Fibroblast of skin of left biceps (primary cell): ENCODE data around the gene GMPR2.

Source experiments
- DNase-seq, 2 experiments: peaks; one replicate each; pipeline ENCODE4 v3.0.0-alpha.2; 2013; ENCODE audit warnings: low read depth in 2 of 2

GMPR2 gene

DNA sequence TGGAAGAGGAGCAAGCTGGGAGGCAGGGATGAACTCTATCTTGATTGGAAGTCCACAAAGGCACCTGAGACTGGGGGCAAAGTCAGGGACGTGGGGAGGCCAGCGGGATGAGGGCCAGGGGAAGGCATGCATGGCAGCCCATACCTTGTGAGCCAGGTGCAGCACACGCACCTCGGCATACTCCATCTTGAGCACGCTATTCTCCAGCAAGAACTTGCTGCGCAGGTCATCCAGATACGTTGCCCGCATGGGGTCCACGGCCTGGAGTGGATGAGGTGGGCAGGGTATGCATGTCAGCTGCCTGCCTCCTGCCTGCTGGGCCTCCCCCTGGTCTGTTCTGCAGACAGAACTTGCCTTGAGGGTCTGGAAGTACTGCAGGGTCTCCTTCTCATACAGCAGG, 34.8 kb downstream of the GMPR2 start:
- DNase-seq: no peak

DNA sequence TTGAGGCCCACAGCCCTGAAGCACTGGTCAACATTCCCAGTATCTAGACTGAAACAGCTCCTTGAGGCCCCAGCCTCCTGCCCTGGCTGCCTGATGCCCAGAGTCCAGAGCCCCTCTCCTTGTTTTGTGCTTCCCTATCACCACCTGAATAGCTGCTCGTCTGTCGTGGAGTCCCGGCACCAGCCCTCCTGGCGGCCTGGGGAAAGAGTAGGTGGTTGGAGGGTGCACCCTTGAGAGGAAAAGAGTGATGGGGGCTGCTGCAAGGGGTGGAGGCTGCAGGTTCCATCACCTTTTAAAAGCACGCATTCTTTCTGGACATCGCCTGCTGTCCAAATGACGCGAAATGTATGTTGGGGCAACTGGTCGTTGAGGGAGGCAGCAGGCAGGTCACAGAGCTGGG, 35.5 kb downstream of the GMPR2 start:
- DNase-seq: no peak

DNA sequence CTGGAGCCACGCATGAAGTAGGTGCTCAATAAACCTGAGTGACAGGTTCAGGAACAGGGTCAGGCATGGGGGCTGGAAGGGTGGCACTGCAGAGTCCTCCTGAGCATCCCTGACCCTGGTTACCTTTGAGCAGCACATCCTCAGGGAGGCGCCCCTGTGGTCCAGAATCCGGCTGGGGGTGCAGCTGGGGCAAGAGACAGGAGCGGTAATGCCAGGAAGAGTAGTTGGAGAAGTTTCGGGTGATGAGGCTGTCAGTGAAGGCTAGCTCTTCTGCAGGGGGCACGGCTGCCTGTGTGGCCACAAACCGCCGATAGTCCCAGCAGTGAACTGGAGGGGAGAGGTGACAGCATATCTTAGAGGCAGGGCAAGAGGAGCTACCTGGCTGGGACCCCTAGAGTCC, 36.6 kb downstream of the GMPR2 start:
- DNase-seq: no peak

DNA sequence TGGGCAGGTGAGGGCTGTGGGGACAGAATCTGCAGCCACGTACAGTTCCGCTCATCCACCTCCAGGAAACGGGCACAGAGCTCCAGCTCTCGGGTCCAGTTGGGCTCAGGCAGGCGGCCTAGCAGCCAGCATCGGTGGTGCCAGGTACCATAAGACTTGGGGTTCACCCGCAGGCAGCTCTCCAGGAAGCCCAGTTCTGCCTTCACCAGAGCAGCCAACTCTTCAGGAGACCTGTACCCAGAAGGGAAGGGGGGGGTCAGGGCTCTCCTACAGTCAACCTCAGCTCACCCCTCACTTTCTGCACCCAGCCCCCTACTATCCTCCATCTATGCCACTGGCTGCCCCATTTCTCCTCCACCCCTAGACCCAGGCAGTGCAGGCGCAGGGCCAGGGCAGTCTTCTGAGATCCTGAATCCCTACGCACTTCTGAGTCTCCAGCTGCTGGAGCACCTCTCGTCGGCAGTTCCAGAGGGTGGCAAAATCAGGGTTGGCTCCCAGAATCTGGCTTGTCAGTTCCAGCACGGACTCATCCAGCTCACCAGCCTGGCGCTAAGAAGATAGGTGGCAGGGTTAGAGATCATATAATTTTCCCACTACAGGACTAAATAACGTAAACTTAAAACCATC, 37.3 kb downstream of the GMPR2 start:
- DNase-seq: no peak

- DNase-seq: no peak
Measured at GRCh38 chr14:24270537-24271133, 37.9 kb downstream of the GMPR2 start.

DNA sequence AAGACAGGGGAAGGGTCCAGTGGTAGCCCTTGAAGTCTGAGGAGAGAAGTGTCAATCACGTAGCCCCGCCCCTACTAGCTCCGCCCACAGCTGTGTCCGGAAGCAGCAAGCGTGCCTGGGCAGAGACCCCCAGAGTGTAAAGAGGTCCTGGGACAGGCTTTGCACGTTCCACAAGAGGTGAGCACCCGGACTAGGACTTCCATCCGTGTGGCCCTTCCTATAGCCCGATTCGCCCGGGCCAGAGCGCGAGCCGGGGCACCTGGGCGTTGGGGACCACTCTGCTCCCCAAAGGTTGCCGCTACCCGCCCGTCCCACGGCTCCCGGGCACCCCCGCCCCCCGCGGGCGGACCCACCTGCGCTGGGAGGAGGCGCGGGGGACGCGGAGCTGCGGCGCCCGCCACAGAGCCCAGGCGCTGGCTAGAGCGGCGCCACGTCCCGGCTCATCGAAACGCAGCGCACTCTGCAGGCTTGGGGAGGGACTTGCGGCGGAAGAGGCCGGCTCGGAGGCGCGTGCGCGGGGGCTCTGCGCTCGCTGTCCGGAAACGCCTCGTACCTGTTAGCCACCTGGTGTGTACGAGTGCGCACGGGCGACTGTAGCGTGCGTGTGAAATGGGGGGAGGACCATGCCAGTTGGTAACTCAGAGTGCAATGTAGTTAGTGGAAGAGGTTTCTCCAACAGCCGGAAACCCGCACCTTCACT, 38.6 kb downstream of the GMPR2 start, which contains the start of gene RABGGTA:
Gene RABGGTA, minus strand, starts transcription at position 464 of the 700 bp plus-strand sequence. CDS start 482 bp downstream, outside the sequence.
- peak; percentile 52 to 60 for DNase-seq

DNA sequence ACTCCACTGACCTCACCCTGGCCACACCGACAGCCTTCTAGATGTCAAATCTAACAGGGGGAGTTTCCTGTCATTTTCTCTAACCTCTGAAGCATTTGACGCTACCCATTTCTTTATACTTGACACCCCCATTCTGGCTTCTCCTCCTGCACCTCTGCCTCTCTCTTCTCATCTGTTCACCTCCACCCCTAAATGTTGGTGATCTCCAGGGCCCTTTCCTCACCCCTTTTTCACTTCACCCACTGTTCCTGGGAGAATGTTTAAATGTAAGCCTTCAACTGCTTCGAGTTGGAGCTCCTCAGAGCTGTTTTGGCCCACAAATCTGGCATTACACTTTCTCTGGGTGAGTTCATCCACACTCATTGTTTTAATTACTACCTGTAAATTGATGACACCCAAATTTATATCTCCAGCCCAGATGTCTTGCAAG, 39.1 kb downstream of the GMPR2 start:
- no peak for DNase-seq

GRCh38 chr14:24272467-24272866, 39.7 kb downstream of the GMPR2 start:
- DNase-seq: no peak

DNA sequence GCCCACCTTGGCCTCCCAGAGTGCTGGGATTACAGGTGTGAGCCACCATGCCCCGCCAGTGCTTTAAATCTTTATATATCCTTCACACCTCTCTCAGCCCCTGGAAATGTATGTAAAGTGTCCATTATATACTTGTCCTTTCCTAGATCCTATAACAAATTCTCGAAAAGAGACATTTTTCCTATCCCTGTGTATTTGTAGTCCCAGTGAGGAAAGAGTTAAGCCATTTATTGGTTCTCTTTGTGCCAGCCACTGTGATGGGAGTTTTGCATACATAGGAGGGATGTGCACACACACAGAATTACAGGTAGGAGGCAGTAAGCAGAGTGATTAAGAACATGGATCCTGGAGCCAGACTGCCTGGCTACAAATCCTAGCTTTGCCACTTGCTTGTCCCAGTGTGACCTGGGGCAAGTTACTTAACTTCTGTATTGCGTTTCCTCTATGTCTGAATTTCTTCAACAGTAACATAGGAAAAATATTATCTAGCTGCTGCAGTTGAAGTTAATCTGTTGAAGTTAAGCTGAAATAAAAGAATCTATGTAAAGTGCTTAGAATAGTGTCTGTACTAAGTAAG, 40.8 kb downstream of the GMPR2 start:
- no peak for DNase-seq

DNA sequence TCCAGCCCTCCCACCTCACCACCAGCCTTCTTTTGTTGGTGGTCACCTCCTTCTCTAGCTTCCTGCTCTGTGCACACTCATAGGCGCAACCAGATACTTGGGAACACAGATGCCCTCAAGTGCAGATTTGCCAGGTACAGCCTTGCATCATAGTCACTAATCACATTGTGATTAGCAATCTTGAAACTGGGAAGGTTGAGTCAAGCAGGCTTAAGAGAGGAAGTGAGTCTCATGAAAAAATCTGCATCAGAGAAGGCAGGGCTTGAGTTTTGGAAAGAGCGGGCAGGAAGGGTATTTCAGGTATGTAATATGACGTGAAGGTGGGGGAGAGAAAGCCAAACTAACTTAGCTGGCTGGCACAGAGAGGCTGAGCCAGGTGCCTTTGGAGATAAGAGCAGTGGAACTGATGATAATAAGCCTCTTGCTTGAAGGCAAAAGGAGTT, 41.4 kb downstream of the GMPR2 start:
- no peak for DNase-seq

GRCh38 chr14:24277071-24277470, 44.3 kb downstream of the GMPR2 start:
- no peak for DNase-seq

GRCh38 chr14:24277606-24278321, 45.0 kb downstream of the GMPR2 start:
- no peak for DNase-seq

DNA sequence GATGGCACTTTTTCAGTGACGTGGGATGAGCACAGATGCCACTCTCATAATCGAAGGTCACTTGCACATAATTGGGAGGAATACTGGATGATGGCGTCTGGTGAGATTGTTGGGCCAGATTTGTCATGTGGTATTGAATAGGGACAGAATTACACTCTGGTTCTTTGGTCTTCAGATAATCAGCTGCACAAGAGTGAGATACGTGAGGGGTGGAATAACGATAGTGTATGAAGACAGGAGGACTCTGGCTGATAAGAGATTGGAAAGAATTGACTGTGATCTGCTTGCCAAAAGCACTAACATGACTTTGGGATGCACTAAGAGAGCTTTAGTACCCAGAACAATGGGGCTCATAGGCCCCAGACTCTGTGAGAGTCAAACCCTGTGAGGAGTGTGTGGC, 45.7 kb downstream of the GMPR2 start:
- no peak for DNase-seq

- no peak for DNase-seq
Measured at GRCh38 chr14:24279301-24280186, 46.8 kb downstream of the GMPR2 start.

GRCh38 chr14:24280797-24281460, 48.2 kb downstream of the GMPR2 start:
- no peak for DNase-seq

GRCh38 chr14:24281636-24282035, 48.9 kb downstream of the GMPR2 start:
- DNase-seq: no peak

- DNase-seq: no peak
Measured at GRCh38 chr14:24282736-24283135, 50.0 kb downstream of the GMPR2 start.

DNA sequence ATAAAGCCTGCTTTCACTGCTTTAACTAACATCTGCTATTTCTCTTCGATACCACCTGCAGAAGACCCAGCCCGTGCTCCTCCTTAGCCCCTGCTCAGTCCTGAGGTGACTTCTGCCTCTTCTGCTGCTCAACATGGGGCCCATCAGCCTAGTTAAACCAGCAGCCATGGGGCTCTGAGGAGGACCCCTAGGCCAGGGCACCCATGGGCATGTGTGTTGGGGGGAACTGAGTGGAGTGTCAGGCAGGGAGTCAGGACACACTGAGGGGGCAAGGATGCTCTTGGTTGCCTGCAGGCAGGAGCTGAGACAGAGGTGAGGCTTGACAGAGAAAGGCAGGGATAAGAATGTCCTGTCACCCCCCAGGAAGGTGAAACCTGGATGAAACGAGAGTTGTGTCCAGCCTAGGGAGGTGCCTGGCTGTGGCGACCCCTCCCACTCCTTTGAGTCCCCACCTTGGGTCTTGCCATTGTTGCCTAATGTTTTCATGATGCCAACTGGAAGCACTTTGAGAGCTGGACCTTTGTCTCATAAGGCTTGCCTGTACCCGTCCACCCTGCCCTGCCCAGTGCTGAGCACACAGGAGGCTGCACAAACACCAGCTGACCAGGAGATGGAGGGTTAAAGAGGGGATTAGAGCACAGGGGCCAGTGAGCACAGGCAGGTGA, 51.2 kb downstream of the GMPR2 start:
- DNase-seq: no peak

DNA sequence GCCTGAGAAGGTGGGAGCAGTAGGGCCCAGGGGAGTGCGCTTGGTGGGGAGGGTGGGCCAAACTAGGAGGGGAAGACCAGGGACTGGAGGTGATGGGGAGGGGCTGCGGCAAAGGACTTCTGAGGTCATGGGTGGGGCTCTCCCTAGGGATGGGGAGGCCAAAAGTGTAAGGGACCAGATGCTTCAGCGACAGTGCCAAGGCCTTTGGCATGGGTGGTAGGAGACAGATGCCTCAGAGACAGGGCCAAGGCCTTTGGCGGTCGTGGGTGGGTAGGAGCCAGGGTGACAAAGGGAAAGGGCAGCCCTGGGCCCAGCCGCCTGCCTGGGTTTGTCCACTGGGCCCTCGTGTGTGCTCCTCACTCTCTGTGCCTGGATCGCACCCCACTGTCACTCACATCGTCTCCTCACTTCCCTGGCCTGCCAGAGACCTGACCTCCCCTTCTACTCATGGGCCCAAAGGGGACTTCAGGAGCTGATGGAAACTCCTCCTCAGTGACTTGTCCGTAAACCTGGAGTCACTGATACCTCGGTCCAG, 51.8 kb downstream of the GMPR2 start:
- DNase-seq: no peak

DNA sequence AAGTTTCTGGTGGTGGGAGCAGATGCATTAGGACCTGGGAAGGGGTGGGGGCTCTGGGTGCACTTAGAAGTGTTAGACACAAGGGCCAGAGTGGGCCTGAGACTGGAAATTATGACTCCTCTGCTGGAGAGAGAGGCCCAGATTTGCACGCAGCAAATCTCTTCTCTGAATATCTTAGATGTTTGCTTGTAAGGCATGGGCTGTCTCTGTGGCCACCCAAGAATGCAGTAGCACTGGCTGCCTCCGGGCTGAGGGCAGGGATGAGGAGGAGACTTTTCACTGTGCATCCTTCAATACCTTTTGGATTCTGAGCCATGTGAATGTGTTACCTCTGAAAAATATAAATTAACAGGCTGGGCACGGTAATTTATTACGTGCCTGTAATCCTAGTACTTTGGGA, 52.6 kb downstream of the GMPR2 start:
- DNase-seq: no peak
